GM18873 (cell line): ENCODE results near the gene SETX.

ENCODE experiments used
- ATAC-seq: cut with Tn5 transposase; IDR thresholded peaks from one replicate; pipeline ENCODE4 v1.9.1; 2021; ENCODE audit warnings: mild to moderate bottlenecking, moderate library complexity, moderate number of reproducible peaks; ENCODE audit not compliant: unreplicated experiment, low FRiP score

The SETX gene

GRCh38 chr9:132241840-132242620 is 112.8 kb downstream of the SETX start:
- peak; percentile 6 for ATAC-seq

- peak; percentile 7 for ATAC-seq
These were observed 113.3 kb downstream of the SETX start for GRCh38 chr9:132241483-132241839.

GRCh38 chr9:132240841-132241482 is 113.8 kb downstream of the SETX start:
- ATAC-seq: peak; percentile 36

- no peak for ATAC-seq
These were observed 114.6 kb downstream of the SETX start for GRCh38 chr9:132239999-132240840.

- ATAC-seq: no peak
These were observed 115.3 kb downstream of the SETX start for GRCh38 chr9:132239518-132239917.

GRCh38 chr9:132238992-132239391 is 115.8 kb downstream of the SETX start:
- ATAC-seq: no peak

- ATAC-seq: no peak
These were observed 116.5 kb downstream of the SETX start for GRCh38 chr9:132238026-132238972.

GRCh38 chr9:132237481-132237880 is 117.3 kb downstream of the SETX start:
- ATAC-seq: no peak

GRCh38 chr9:132236662-132237311 is 118.0 kb downstream of the SETX start:
- no peak for ATAC-seq

GRCh38 chr9:132235894-132236661 is 118.7 kb downstream of the SETX start:
- no peak for ATAC-seq

- no peak for ATAC-seq
These were observed 119.7 kb downstream of the SETX start for GRCh38 chr9:132235125-132235524.

GRCh38 chr9:132234535-132234934 is 120.3 kb downstream of the SETX start:
- no peak for ATAC-seq

GRCh38 chr9:132233138-132233537 is 121.6 kb downstream of the SETX start:
- no peak for ATAC-seq

GRCh38 chr9:132232522-132232921 is 122.3 kb downstream of the SETX start:
- no peak for ATAC-seq

GRCh38 chr9:132231019-132231701 is 123.6 kb downstream of the SETX start:
- no peak for ATAC-seq

- ATAC-seq: no peak
These were observed 124.2 kb downstream of the SETX start for GRCh38 chr9:132230605-132231004.

GRCh38 chr9:132228062-132228461 is 126.7 kb downstream of the SETX start:
- ATAC-seq: no peak
